SK-N-MC (cell line): ENCODE data around the gene HBP1.

Experiments
- EZH2 ChIP-seq: fragments of 200-600 bp; sonication (generic); IDR thresholded peaks from one replicate; pipeline ENCODE4 v1.6.1; 2017; ENCODE audit warnings: antibody characterized with exemption
- POLR2AphosphoS5 ChIP-seq: IDR thresholded peaks from 2 replicates; pipeline ENCODE4 v1.6.1; 2012; ENCODE audit warnings: mild to moderate bottlenecking, low read depth, low read length, borderline replicate concordance

- TF ChIP-seq EZH2: no peak
- TF ChIP-seq POLR2AphosphoS5: no peak
These were observed 19.0 kb downstream of the HBP1 start for GRCh38 chr7:107187774-107188173.
